ENCODE results near the gene ENHO. TPM values are rescaled to one million over a fixed set of nuclear protein-coding genes. Genes with fewer than 3 reads are reported as not detected.
"Not testable (repeated sequence)": the region's sequence is repeated elsewhere in the genome, so short reads cannot be mapped to it uniquely, and the experiment has no call there.

Gene ENHO
- total RNA-seq, 2 experiments from 2014 or later: not detected

DNA sequence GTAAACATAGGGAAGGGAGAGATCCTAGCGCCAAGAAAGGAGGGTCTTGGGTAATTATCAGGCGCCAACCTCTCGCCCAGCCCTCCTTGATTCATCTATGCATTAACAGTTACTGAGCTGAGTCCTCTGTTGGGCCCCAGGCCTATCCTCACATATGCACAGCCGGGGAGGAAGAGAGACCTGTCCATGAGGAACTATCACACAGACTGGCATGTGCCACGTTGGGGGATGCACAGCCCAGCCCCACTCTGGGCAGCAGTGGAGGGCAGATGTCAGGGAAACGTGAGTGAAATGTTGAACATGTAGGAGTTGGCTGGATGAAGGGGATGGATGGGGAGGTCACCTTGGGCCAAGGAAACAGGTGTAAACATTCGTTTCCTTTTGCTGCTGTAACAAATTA, 18.8 kb upstream of the ENHO start:
- no peaks in the 10 kb centered on the region for H3K4me1 Mint-ChIP-seq
- POLR2A ChIA-PET: no interaction called here
- H3K4me3 Mint-ChIP-seq: no peak overlapping the region
- DNase-seq: no peak
- CTCF ChIA-PET: no interaction called here
- peaks cover 17% of the 10 kb centered on the region for H3K27me3 Mint-ChIP-seq
- H3K36me3 Mint-ChIP-seq (ENCODE audit: low read depth): no peaks in the 10 kb centered on the region
- no peak overlapping the region for H3K27ac Mint-ChIP-seq
- no peaks in the 10 kb centered on the region for H3K9me3 Mint-ChIP-seq

DNA sequence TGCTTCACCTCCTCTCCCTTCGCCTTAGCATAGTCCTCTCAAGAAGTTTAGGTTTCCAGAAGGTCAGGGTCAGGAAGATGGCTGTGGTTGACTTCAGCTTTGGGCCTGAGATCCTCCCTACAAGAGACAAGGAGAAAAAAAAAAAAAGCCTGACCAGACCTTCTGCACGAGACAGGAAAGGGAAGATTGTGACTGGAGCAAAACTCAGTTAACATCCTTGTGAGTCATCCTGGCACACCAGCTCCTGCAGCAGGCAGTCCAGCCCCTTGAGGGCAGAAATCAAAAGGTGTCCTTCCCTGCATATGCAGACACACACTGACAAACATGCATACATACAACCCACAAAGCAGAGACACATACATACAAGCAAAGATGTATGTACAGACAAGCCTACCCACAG, 18.0 kb upstream of the ENHO start:
- Mint-ChIP-seq H3K9me3 (no peaks in the 10 kb centered on the region), H3K4me3 (no peak overlapping the region), H3K4me1 (no peaks in the 10 kb centered on the region), H3K27me3 (peaks cover 18% of the 10 kb centered on the region), H3K36me3 (ENCODE audit: low read depth) (no peaks in the 10 kb centered on the region), H3K27ac (no peak overlapping the region)
- no peak for DNase-seq
- POLR2A ChIA-PET: no interaction called here
- CTCF ChIA-PET: interaction anchor here (0.6 kb wide), 1 partner anchor 1087 kb away, joined by 3 read pairs; no protein-coding TSS in a partner anchor

DNA sequence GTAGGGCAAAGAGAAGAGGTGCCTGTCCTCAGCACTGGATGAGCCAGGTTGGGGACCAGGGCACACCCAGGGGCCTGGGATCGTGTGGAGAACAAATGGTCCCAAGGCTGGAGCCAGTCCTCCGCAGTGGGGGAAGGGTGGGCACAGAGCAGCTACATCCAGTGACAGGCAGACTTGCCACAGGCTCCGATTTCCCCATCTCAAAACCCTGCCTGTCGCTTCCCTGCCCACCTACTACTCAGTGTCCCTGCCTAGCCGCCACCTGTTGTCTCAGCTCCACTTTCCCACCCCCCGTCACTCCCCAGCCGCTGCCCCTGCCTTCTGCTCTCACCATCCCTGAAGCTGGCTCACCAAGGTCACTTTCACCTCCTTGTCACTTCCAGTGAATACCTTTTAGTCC, 13.9 kb upstream of the ENHO start:
- POLR2A ChIA-PET: no interaction called here
- no peaks in the 10 kb centered on the region for H3K36me3 Mint-ChIP-seq (ENCODE audit: low read depth)

DNA sequence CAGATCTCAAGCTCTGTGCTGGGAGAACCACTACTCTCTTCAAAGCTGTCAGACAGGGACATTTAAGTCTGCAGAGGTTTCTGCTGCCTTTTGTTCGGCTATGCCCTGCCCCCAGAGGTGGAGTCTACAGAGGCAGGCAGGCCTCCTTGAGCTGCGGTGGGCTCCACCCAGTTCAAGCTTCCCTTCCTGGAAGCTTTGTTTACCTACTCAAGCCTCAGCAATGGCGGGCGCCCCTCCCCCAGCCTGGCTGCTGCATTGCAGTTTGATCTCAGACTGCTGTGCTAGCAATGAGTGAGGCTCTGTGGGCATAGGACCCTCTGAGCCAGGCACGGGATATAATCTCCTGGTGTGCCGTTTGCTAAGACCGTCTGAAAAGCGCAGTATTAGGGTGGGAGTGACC, 9.3 kb upstream of the ENHO start:
- POLR2A ChIA-PET; H3K9me3 Mint-ChIP-seq; H3K4me1 Mint-ChIP-seq; H3K36me3 Mint-ChIP-seq (ENCODE audit: low read depth); H3K4me3 Mint-ChIP-seq; DNase-seq; H3K27ac Mint-ChIP-seq: not testable (repeated sequence)
- CTCF ChIA-PET: interaction anchor here (1.4 kb wide), 1 partner anchor 25 kb away, joined by 3 read pairs; no protein-coding TSS in a partner anchor
- H3K27me3 Mint-ChIP-seq: peaks cover 42% of the 10 kb centered on the region

More for the DNA sequence above, 13.9 kb upstream of the ENHO start:
- Mint-ChIP-seq H3K27me3 (peaks cover 12% of the 10 kb centered on the region), H3K4me3 (no peak overlapping the region), H3K4me1 (no peaks in the 10 kb centered on the region), H3K9me3 (no peaks in the 10 kb centered on the region), H3K27ac (no peak overlapping the region)
- CTCF ChIA-PET: interaction anchor here (1.0 kb wide), 1 partner anchor 26 kb away, joined by 3 read pairs; no protein-coding TSS in a partner anchor
- no peak for DNase-seq

DNA sequence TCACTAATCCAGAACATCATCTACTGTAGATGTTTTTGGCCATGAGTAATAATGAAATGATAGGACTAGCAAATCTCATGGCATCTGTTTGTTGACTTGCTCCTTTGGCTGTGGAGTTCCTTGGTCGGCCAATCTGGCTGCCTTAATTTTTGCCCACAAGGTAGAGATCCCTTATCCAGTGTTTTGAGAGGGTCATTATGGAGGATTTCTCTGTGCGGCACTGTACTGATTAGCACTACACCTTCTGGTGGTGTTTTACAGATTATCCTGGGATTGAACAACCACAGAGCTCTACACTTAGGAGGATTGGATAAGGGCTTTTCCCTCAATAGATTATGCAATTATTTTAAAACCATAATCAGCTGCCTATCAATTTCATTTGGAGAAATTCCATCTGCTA, 3.2 kb upstream of the ENHO start:
- Mint-ChIP-seq H3K4me3 (no peak overlapping the region), H3K27me3 (peaks cover 54% of the 10 kb centered on the region), H3K4me1 (peaks cover 22% of the 10 kb centered on the region), H3K36me3 (ENCODE audit: low read depth) (no peaks in the 10 kb centered on the region), H3K27ac (no peak overlapping the region), H3K9me3 (no peaks in the 10 kb centered on the region)
- DNase-seq: no peak
- ChIA-PET CTCF (no interaction called here), POLR2A (no interaction called here)

- Mint-ChIP-seq H3K9me3 (no peaks in the 10 kb centered on the region), H3K4me3 (no peak overlapping the region), H3K4me1 (peaks cover 22% of the 10 kb centered on the region), H3K27me3 (peaks cover 46% of the 10 kb centered on the region), H3K36me3 (ENCODE audit: low read depth) (no peaks in the 10 kb centered on the region), H3K27ac (no peak overlapping the region)
- DNase-seq: no peak
- POLR2A ChIA-PET: interaction anchor here (0.5 to 0.6 kb wide), 2 partner anchors 57 to 1464 kb away, joined by 3 to 4 read pairs; no protein-coding TSS in a partner anchor
- CTCF ChIA-PET: interaction anchor here (0.6 to 2.7 kb wide), 6 partner anchors 9 to 495 kb away, joined by 3 to 10 read pairs (median 5); no protein-coding TSS in a partner anchor
Observed at GRCh38 chr9:34524349-34524748, 1.6 kb upstream of the ENHO start.

GRCh38 chr9:34522091-34522887, 501 bp downstream of the ENHO start:
- peak overlapping the region; percentile 61 for H3K4me3 Mint-ChIP-seq
- ChIA-PET CTCF (no interaction called here), POLR2A (no interaction called here)
- no peaks in the 10 kb centered on the region for H3K36me3 Mint-ChIP-seq (ENCODE audit: low read depth)
- DNase-seq: no peak
- H3K9me3 Mint-ChIP-seq: no peaks in the 10 kb centered on the region
- peaks cover 22% of the 10 kb centered on the region for H3K4me1 Mint-ChIP-seq
- peaks cover 36% of the 10 kb centered on the region for H3K27me3 Mint-ChIP-seq
- H3K27ac Mint-ChIP-seq: no peak overlapping the region

DNA sequence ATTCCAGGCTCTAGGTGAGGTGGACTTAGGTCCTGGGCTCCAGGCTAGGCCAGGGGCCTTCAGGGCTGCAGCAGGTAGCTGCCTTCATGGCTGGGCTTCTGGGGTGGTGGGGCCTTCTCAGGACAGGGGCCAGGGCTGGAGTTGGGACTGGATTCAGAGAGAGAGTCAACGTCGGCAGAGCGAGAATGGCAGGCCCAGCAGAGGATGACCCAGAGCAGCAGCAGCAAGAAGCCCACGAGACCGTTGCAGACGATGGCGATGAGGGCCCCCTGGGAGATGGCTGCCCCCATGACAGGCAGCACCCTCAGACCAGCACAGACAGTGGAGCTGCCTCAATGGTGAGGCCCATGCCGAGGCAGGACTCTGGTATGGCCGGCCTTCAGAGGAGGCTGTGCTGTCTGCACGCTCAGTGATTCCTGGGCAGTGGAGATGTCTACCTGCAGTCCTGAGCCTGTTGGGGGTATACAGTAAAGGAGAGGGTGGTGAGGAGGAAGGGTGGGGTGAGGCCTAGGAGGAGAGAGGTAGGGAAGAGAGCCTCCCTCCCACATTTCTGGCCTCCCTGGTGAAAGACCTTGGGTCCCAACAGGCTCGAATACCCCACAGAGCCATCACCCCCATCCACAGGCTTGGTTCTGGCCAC, 1.3 kb downstream of the ENHO start:
- no peak overlapping the region for H3K4me3 Mint-ChIP-seq
- H3K36me3 Mint-ChIP-seq (ENCODE audit: low read depth): no peaks in the 10 kb centered on the region
- H3K4me1 Mint-ChIP-seq: peaks cover 22% of the 10 kb centered on the region
- DNase-seq: no peak
- ChIA-PET CTCF (no interaction called here), POLR2A (no interaction called here)
- H3K27ac Mint-ChIP-seq: no peak overlapping the region
- peaks cover 35% of the 10 kb centered on the region for H3K27me3 Mint-ChIP-seq
- no peaks in the 10 kb centered on the region for H3K9me3 Mint-ChIP-seq

GRCh38 chr9:34520505-34521385, 2.0 kb downstream of the ENHO start:
- no peak for DNase-seq
- no peaks in the 10 kb centered on the region for H3K36me3 Mint-ChIP-seq (ENCODE audit: low read depth)
- no peaks in the 10 kb centered on the region for H3K9me3 Mint-ChIP-seq
- no peak overlapping the region for H3K4me3 Mint-ChIP-seq
- peaks cover 22% of the 10 kb centered on the region for H3K4me1 Mint-ChIP-seq
- CTCF ChIA-PET: no interaction called here
- H3K27ac Mint-ChIP-seq: no peak overlapping the region
- POLR2A ChIA-PET: no interaction called here
- H3K27me3 Mint-ChIP-seq: peaks cover 32% of the 10 kb centered on the region

DNA sequence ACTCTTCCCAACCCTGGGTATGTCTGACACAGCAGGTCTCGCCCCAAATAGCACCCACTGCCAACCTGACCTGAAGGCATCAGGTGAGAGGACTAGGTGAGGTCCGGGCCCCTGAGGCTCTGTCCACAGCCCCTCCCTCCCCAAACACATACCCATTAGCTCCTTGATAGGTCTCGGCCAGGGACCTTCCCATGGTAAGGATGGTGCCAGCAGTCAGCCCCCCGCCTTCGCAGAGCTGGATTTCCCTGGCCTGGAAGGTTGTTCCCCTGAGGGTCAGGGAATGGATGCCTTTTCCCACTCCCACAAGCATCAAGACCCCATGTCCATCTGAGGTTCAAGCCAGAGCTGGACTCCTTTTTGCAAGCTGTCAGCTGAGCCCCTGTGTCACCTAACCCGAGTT, 2.7 kb downstream of the ENHO start:
- DNase-seq: no peak
- Mint-ChIP-seq H3K27ac (no peak overlapping the region), H3K4me3 (no peak overlapping the region), H3K36me3 (ENCODE audit: low read depth) (no peaks in the 10 kb centered on the region), H3K9me3 (no peaks in the 10 kb centered on the region), H3K27me3 (peaks cover 28% of the 10 kb centered on the region), H3K4me1 (peaks cover 22% of the 10 kb centered on the region)
- ChIA-PET POLR2A (no interaction called here), CTCF (interaction anchor here (0.9 to 1.5 kb wide), 3 partner anchors 24 to 116 kb away, joined by 3 to 4 read pairs (median 3); no protein-coding TSS in a partner anchor)

- Mint-ChIP-seq H3K4me1 (peaks cover 16% of the 10 kb centered on the region), H3K27me3 (peaks cover 22% of the 10 kb centered on the region), H3K9me3 (no peaks in the 10 kb centered on the region), H3K36me3 (ENCODE audit: low read depth) (no peaks in the 10 kb centered on the region), H3K27ac (no peak overlapping the region), H3K4me3 (no peak overlapping the region)
- no peak for DNase-seq
- ChIA-PET POLR2A (no interaction called here), CTCF (interaction anchor here (0.9 to 1.5 kb wide), 4 partner anchors 24 to 116 kb away, joined by 3 to 4 read pairs (median 4); no protein-coding TSS in a partner anchor)
Observed at GRCh38 chr9:34519321-34520020, 3.3 kb downstream of the ENHO start.

DNA sequence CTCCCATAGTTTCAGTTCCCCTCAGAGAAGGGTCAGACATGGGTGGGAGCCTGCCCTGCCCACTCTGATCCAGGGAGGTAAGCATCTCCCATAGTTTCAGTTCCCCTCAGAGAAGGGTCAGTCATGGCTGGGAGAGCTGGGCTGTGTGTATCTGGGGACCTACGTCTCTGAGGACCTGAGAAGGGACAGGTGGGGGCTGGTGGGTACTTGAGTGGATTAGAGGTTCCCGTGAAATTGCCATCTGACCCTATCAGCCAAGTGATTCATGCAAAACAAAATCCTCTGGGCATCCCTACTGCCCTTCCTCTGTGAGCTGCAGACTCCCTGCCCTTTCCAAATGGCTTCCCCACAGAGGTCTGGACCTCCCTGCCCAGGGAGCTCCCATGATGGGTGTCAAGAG, 3.9 kb downstream of the ENHO start:
- Mint-ChIP-seq H3K27ac (no peak overlapping the region), H3K36me3 (ENCODE audit: low read depth) (no peaks in the 10 kb centered on the region), H3K4me3 (no peak overlapping the region), H3K9me3 (no peaks in the 10 kb centered on the region), H3K27me3 (peaks cover 16% of the 10 kb centered on the region), H3K4me1 (peaks cover 11% of the 10 kb centered on the region)
- POLR2A ChIA-PET: no interaction called here
- CTCF ChIA-PET: interaction anchor here (0.9 to 1.5 kb wide), 4 partner anchors 23 to 115 kb away, joined by 3 to 4 read pairs (median 4); no protein-coding TSS in a partner anchor
- DNase-seq: no peak
